Peyer's patch (tissue), 4 donors: ENCODE results near the gene AUTS2. TPM values are rescaled to one million over a fixed set of nuclear protein-coding genes. Genes with fewer than 3 reads are reported as not detected.

Source experiments
- DNase-seq, 3 donors: peaks; one replicate each; pipeline ENCODE4 v3.0.0-alpha.2; 2017 to 2019
- H3K27ac ChIP-seq, 4 donors: fragments of 200-600 bp; sonication (generic); one replicate each; pipeline ENCODE4 v1.5.1; 2016 to 2019
- H3K27me3 ChIP-seq, 2 donors: fragments of 200-600 bp; sonication (generic); one replicate each; pipeline ENCODE4 v1.5.1; 2019
- H3K36me3 ChIP-seq, 3 donors: fragments of 200-600 bp; sonication (generic); one replicate each; pipeline ENCODE4 v1.5.1; 2016 to 2019
- H3K4me1 ChIP-seq, 4 donors: fragments of 200-600 bp; sonication (generic); one replicate each; pipeline ENCODE4 v1.5.1; 2016 to 2019
- H3K4me3 ChIP-seq, 4 donors: fragments of 200-600 bp; sonication (generic); 1 replicate in 3 of 4; 2 replicates in 1 of 4; pipeline ENCODE4 v1.5.1; 2016 to 2019; ENCODE audit warnings: mild to moderate bottlenecking in 1 of 4
- H3K9me3 ChIP-seq, 4 donors: fragments of 200-600 bp; sonication (generic); one replicate each; pipeline ENCODE4 v1.5.1; 2016 to 2019; ENCODE audit warnings: mild to moderate bottlenecking in 1 of 4
- POLR2A ChIP-seq, 2 donors: fragments of 450-650 bp; IDR thresholded peaks; one replicate each; pipeline ENCODE4 v1.5.1; 2017; ENCODE audit warnings: antibody characterized with exemption in 2 of 2, mild to moderate bottlenecking in 2 of 2, moderate library complexity in 2 of 2
- total RNA-seq, 4 donors: library from RNA; depleted of rRNA; stranded (reverse); fragments of >200 nt; gene quantifications; one replicate each; pipeline ENCODE4 v1.1.0, GENCODE V29; 2016
- TF ChIP-seq, protein P1 (sequence below), 6 experiments: fragments of 450-650 bp in 4 of 6; fragments of 200-600 bp in 2 of 6; sonication (generic) in 1 of 6; IDR thresholded peaks; one replicate each; pipeline ENCODE4 v1.5.1; 2017 to 2019; ENCODE audit warnings: antibody characterized with exemption in 6 of 6, mild to moderate bottlenecking in 3 of 6, moderate library complexity in 1 of 6

Gene AUTS2
- total RNA-seq, 4 donors from 2014 or later = 55.9 to 90.0 (median 72.6) TPM

DNA sequence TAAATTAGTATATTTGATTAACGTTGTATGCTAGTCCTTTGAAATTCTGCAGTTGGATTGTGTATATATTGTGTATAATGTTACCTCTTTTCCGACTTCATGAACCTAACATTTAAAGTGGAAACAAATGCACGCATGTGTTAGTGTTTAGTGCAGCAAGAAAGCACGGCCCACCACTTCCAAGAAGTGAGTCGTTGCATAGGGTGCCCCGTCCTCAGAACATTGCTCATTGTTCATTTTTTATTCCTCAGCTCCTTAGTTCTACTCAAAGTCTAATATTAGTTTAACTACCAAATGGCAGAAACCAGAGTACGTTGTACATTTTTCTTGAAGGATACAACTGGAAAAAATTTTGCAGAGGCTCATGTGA, 407.6 kb downstream of the AUTS2 start:
- TF ChIP-seq POLR2A (IDR thresholded peaks at IDR 0.05) = no peak
- TF ChIP-seq, protein P1, sequence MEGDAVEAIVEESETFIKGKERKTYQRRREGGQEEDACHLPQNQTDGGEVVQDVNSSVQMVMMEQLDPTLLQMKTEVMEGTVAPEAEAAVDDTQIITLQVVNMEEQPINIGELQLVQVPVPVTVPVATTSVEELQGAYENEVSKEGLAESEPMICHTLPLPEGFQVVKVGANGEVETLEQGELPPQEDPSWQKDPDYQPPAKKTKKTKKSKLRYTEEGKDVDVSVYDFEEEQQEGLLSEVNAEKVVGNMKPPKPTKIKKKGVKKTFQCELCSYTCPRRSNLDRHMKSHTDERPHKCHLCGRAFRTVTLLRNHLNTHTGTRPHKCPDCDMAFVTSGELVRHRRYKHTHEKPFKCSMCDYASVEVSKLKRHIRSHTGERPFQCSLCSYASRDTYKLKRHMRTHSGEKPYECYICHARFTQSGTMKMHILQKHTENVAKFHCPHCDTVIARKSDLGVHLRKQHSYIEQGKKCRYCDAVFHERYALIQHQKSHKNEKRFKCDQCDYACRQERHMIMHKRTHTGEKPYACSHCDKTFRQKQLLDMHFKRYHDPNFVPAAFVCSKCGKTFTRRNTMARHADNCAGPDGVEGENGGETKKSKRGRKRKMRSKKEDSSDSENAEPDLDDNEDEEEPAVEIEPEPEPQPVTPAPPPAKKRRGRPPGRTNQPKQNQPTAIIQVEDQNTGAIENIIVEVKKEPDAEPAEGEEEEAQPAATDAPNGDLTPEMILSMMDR (IDR thresholded peaks at IDR 0.05) = no peak
- Histone ChIP-seq H3K27ac (no peak overlapping the region), H3K4me1 (peaks cover 0 to 4% (median 0%) of the 10 kb centered on the region in 4 donors), H3K27me3 (no peaks in the 10 kb centered on the region), H3K36me3 (no peaks in the 10 kb centered on the region), H3K9me3 (no peaks in the 10 kb centered on the region), H3K4me3 (no peak overlapping the region)
- DNase-seq = no peak

DNA sequence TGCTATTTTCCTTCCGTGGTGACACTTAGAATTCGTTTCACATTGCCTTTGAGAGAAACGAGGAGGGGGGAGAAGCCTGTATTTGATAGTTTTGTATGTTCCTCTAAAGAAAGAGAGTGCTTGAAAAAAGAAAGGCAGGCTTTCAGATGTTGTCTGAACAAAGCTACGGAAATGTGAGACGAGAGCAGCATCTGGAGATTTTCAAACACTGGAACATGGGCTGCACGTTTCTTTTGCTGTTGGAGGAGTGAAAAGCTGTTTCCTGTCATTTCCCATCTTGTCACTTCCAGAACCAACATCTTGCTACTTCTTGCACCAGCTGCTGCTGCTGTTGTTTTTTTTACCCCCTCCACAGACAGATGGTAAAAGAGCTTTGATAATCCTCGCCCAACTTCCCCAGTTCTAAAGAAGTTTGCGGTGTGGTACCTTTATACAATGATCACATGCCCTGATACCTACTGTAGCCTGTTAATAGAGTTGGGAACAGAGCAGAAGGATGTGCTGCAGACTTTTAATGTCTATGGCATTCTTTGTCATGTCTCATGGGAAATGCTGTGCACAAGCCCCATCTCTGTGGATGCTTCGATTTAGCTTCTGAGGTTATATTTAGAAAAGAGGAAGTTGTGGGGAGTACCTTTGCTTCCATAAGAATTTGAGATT, 408.1 kb downstream of the AUTS2 start:
- Histone ChIP-seq H3K4me3 (no peak overlapping the region), H3K36me3 (no peaks in the 10 kb centered on the region), H3K27ac (no peak overlapping the region), H3K4me1 (peaks cover 0 to 4% (median 0%) of the 10 kb centered on the region in 4 donors), H3K27me3 (no peaks in the 10 kb centered on the region), H3K9me3 (no peaks in the 10 kb centered on the region)
- DNase-seq = no peak
- TF ChIP-seq, protein P1 (IDR thresholded peaks at IDR 0.05) = no peak
- TF ChIP-seq POLR2A (IDR thresholded peaks at IDR 0.05) = no peak

DNA sequence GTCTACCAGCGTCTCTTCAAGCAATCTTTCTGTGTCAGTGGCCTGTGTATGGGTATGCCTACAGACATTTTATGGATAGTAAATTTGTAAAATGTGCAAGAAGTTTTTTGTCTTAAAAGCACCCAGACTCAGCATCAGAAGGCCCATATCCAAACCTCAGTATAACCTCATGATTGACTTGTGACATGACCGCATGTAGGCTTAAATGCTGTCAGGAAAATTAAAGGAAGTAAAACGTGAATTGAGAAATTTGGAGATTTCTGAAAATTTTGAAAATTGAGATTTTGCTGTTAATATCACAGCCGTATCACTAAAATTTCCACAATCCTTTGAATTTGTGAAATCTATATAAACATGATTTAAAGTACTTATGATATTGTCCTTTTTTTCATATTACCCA, 410.2 kb downstream of the AUTS2 start:
- Histone ChIP-seq H3K4me3 (no peak overlapping the region), H3K36me3 (no peaks in the 10 kb centered on the region), H3K9me3 (no peaks in the 10 kb centered on the region), H3K4me1 (peaks cover 0 to 4% (median 0%) of the 10 kb centered on the region in 4 donors), H3K27me3 (no peaks in the 10 kb centered on the region), H3K27ac (no peak overlapping the region)
- no peak for DNase-seq
- TF ChIP-seq, protein P1 (IDR thresholded peaks at IDR 0.05) = no peak
- no peak for TF ChIP-seq POLR2A (IDR thresholded peaks at IDR 0.05)

DNA sequence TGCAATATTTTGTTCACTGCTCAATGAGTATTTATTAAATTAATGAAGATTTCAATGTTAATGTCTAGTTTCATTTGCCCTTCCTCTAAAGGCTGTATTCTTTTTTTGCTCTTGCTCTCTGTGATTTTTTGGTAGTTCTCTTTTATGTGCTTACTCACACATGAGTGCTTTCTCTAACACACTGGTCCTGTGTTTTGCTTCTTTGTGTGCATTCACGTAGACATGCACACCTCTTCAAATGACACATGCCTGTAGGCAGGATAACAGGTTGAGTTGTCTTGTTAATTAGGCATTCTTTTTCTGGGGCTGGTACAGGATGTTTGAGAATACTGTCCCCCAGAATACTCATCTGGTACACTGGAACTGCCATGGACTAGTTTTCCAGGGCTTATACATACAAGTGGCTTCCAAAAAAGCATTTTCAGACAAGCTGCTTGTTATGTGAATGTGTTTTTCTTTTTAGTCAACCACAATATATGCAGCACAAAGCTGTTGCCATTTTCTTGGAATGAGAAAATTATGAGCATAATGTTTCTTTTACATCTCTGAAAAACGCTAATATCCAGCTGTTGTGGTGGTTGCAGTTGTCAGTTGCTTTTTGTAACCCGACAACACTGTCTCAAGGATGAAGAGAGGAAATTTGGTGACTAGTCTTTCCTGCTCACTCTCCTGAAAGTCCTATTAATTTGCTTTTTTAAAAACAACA, 416.4 kb downstream of the AUTS2 start:
- H3K27me3 ChIP-seq = no peaks in the 10 kb centered on the region
- H3K4me3 ChIP-seq = no peak overlapping the region
- TF ChIP-seq, protein P1 (IDR thresholded peaks at IDR 0.05) = no peak
- TF ChIP-seq POLR2A (IDR thresholded peaks at IDR 0.05) = no peak
- H3K36me3 ChIP-seq = no peaks in the 10 kb centered on the region
- no peaks in the 10 kb centered on the region for H3K4me1 ChIP-seq
- no peak overlapping the region for H3K27ac ChIP-seq
- no peaks in the 10 kb centered on the region for H3K9me3 ChIP-seq
- no peak for DNase-seq

DNA sequence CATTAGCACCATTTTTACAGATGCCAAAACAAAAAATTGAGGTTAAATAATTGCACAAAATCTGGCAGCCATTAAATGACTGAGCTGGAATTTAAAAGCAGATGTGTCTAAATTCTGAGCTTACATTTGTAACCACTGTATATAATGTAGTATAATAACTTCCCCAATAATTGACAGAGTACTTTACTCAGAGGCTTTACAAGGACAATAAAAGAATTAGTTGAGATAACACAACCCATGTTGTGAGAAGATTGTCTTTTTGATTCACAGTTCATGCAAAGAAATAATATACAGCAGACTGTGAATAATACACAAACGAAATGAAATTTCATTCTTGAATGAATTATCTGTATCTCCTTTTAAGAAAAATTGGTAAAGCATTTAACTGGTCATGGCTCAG, 417.1 kb downstream of the AUTS2 start:
- DNase-seq = no peak
- no peaks in the 10 kb centered on the region for H3K36me3 ChIP-seq
- TF ChIP-seq, protein P1 (IDR thresholded peaks at IDR 0.05) = no peak
- TF ChIP-seq POLR2A (IDR thresholded peaks at IDR 0.05) = no peak
- no peak overlapping the region for H3K4me3 ChIP-seq
- no peaks in the 10 kb centered on the region for H3K9me3 ChIP-seq
- no peaks in the 10 kb centered on the region for H3K4me1 ChIP-seq
- H3K27me3 ChIP-seq = no peaks in the 10 kb centered on the region
- H3K27ac ChIP-seq = no peak overlapping the region
